Psoas muscle (tissue), 8 donors: ENCODE data around the gene ACYP2. TPM values are rescaled to one million over a fixed set of nuclear protein-coding genes. Genes with fewer than 3 reads are reported as not detected.

Source experiments
- ATAC-seq, 4 donors: fragments of 200-7000 bp; cut with Tn5 transposase; one replicate each; pipeline ENCODE4 v1.9.1; 2020; ENCODE audit warnings: moderate library complexity in 3 of 4, mild to moderate bottlenecking in 2 of 4
- DNase-seq, 2 donors: peaks; one replicate each; pipeline ENCODE4 v3.0.0-alpha.2; 2020
- H3K27ac ChIP-seq: fragments of 200-600 bp; one replicate; pipeline ENCODE4 v1.8.0; 2022
- H3K27me3 ChIP-seq, 3 donors: fragments of 200-600 bp in 1 of 3; one replicate each; pipeline versions ENCODE4 v1.6.1 to v1.8.0; 2013 to 2022; ENCODE audit warnings: low read length in 2 of 3, mild to moderate bottlenecking in 2 of 3, moderate library complexity in 1 of 3; ENCODE audit not compliant: insufficient read depth in 3 of 3
- H3K36me3 ChIP-seq, 2 donors: fragments of 200-600 bp in 1 of 2; one replicate each; pipeline versions ENCODE4 v1.6.1 to v1.8.0; 2013 to 2022; ENCODE audit warnings: low read depth in 1 of 2, mild to moderate bottlenecking in 1 of 2, moderate library complexity in 1 of 2; ENCODE audit not compliant: insufficient read depth in 1 of 2
- H3K4me1 ChIP-seq: fragments of 200-600 bp; one replicate; pipeline ENCODE4 v1.8.0; 2022
- H3K4me3 ChIP-seq: fragments of 200-600 bp; one replicate; pipeline ENCODE4 v1.8.0; 2022; ENCODE audit warnings: mild to moderate bottlenecking
- H3K9me3 ChIP-seq: fragments of 200-600 bp; one replicate; pipeline ENCODE4 v1.8.0; 2022
- CTCF ChIP-seq: fragments of 200-600 bp; IDR thresholded peaks from one replicate; pipeline ENCODE4 v1.8.0; 2022; ENCODE audit warnings: antibody characterized with exemption
- WGBS, 3 donors: extraction: QIAGEN DNeasy Blood & Tissue Kit; methylation state at CpG; one replicate each; pipeline versions ENCODE4 v1.1.6 to v1.1.7; 2013; 5-methylcytosine and 5-hydroxymethylcytosine counted together
- intact Hi-C, 2 donors: fragments of 100-400 bp; cut with DNase I; formaldehyde crosslinking; loops; one replicate each; pipeline versions ENCODE4 v1.11.0 to v1.14.2; 2022
- polyA plus RNA-seq, 3 donors: library from polyadenylated mRNA; stranded (reverse); fragments of 200-250 nt; gene quantifications; one replicate each; pipeline ENCODE4 v1.2.3, GENCODE V29; 2013
- total RNA-seq, 4 donors: library from RNA; stranded (reverse); fragmentation: NEBNext Ultra II Directional in 2 of 4; extraction: Animal tissue kit (Norgen Biotek cat#: 25700) in 2 of 4; gene quantifications; one replicate each; pipeline versions ENCODE4 v1.2.1 to v1.2.4, GENCODE V29; 2021 to 2023
- donor health status: healthy with polysubstance abuse.
- donor health status: DM: no; HTN: no; CAD: no; lungs with moderate emphysema.
- donor health status: Bipolar disorder and iron deficiency.
- donor health status: healthy.
- donor health status: DM: yes; HTN: yes; CAD: no.
- donor health status: DM: no; HTN: no; CAD: no.
- donor health status: DM: no; HTN: no; CAD: no.
- donor health status: DM: yes; HTN: yes; CAD: no.

ACYP2 gene
- total and polyA plus RNA-seq, 7 donors, result 73.5 to 231 (median 108) TPM

- DNase-seq (no peak), ATAC-seq (peak in 2 of 4 donors; percentile 51 to 64)
- intact Hi-C loops, result no loop called here
- WGBS, 3 donors, result 24 to 53% (median 43%) methylated on average over 2 of the region's 2 CpGs
- peak; percentile 45 for TF ChIP-seq CTCF
- Histone ChIP-seq H3K27ac (no peak overlapping the region), H3K9me3 (no peaks in the 10 kb centered on the region), H3K27me3 (no peaks in the 10 kb centered on the region), H3K4me1 (peaks cover 20% of the 10 kb centered on the region), H3K36me3 (no peaks in the 10 kb centered on the region), H3K4me3 (no peak overlapping the region)
Measured at GRCh38 chr2:54206596-54206995, 91.2 kb downstream of the ACYP2 start.

- H3K4me3 ChIP-seq, result no peak overlapping the region
- no peaks in the 10 kb centered on the region for H3K9me3 ChIP-seq
- peak overlapping the region; percentile 32 for H3K27ac ChIP-seq
- no peak for TF ChIP-seq CTCF
- intact Hi-C loops, result no loop called here
- ATAC-seq, result no peak
- no peaks in the 10 kb centered on the region for H3K27me3 ChIP-seq
- DNase-seq, result no peak
- peaks cover 26% of the 10 kb centered on the region for H3K4me1 ChIP-seq
- no peaks in the 10 kb centered on the region for H3K36me3 ChIP-seq
- 40 to 49% (median 44%) methylated on average over 3 of the region's 3 CpGs for WGBS, 3 donors
Measured at GRCh38 chr2:54207666-54208195, 92.3 kb downstream of the ACYP2 start.

DNA sequence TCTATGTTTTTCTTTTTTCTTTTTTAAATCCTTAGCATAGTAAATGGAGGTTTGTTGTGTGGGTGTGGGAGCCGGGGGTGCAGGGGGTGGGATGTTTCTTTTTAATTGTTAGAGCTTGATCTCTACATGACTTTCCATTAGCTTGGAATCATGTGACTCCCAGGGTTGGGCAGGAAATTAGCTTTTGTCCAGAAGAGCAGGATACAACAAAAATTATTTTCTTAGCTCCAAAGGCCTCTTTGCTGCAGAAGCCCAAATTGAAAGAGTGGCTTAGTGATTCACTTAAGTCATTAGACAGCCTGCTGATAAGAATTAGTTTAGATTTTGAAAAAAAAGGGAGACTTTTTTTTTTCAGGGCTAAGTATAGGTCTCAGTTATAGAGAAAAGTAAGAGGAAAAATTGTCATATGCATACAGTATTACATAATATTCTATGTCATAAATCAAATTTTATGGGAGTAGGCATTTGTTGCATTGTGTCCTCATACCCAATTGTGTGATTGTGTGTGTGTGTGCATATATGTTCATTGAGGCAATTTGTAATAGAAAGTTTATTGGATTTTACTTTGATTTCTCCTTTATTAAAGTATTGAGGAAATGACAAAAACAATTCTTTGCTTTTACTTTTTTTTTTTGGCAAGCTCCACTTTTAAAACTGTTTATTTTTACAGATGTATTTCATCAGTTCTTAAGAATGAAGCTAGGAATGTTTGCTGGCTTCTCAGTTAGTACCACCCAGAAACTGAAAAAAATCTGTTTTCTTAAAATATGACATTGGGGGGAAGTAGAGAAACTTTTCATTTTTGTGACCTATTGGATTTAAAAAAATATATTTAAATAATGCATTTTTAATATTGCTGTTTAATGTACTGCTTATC, 93.2 kb downstream of the ACYP2 start:
- DNase-seq, result no peak
- H3K36me3 ChIP-seq, result no peaks in the 10 kb centered on the region
- H3K4me1 ChIP-seq, result peaks cover 26% of the 10 kb centered on the region
- peaks cover 3% of the 10 kb centered on the region for H3K9me3 ChIP-seq
- intact Hi-C loops, result no loop called here
- no peak overlapping the region for H3K4me3 ChIP-seq
- peak overlapping the region; percentile 32 for H3K27ac ChIP-seq
- ATAC-seq, result peak in 1 of 4 donors; percentile 25
- H3K27me3 ChIP-seq, result no peaks in the 10 kb centered on the region
- 48 to 65% (median 58%) methylated on average over 1 of the region's 1 CpG for WGBS, 3 donors
- TF ChIP-seq CTCF, result no peak

DNA sequence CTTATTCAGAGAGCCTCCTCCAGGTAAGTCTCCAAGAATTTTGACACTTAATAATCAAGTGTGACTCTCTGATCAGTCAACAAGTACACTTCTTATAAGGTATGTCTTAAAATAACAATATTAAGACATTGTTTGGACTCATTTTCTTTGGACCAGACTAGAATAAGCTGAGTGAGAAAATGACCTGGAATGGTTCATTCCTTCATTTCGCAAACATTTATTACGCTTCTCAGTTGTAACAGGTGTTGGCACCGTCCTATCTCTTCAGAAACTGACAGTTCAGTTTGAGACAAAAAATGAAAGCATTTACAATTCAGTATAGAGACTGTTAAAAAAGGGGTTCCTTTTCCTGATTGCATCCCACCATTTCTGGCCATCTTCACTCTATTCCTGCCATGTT, 94.0 kb downstream of the ACYP2 start:
- intact Hi-C loops, result no loop called here
- Histone ChIP-seq H3K4me3 (no peak overlapping the region), H3K36me3 (no peaks in the 10 kb centered on the region), H3K9me3 (peaks cover 3% of the 10 kb centered on the region), H3K27ac (no peak overlapping the region), H3K27me3 (no peaks in the 10 kb centered on the region), H3K4me1 (peaks cover 26% of the 10 kb centered on the region)
- WGBS, 3 donors, result 76 to 82% (median 81%) methylated on average over 3 of the region's 3 CpGs
- ATAC-seq (no peak), DNase-seq (no peak)
- no peak for TF ChIP-seq CTCF
